Stimulated activated CD4-positive, alpha-beta T cell treated with anti-CD3 and anti-CD28 coated beads, Interleukin-2, amount 100 ng/mL, for 24 hours (primary cell): ENCODE data around the gene ZC3H6.
"Not testable (repeated sequence)": the region's sequence is repeated elsewhere in the genome, so short reads cannot be mapped to it uniquely, and the experiment has no call there.

Experiments used
- DNase-seq, 2 donors: peaks; one replicate each; pipeline ENCODE4 v3.0.0-alpha.2; 2020

ZC3H6 gene

DNA sequence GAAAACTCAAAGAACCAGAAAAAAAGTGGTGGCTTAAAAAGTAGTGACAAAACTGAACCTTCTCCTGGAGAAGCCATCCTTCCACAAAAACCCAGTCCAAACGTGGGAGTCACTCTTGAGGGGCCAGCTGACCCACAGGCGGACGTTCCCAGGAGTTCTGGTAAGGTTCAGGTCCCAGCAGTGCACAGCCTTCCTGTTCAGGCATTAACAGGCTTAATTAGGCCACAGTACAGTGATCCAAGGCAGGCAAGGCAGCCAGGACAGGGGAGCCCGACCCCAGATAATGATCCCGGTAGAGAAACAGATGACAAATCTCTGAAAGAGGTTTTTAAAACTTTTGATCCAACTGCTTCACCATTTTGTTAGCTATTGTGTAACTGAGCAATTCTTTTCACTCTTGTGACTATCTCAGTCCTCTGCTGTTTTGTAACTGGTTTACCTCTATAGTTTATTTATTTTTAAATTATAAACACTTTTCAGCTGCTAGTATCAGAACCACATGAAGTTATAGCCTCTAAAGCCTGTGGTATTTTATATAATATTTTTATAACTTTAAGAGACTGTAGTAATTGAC lies 56.8 kb downstream of the ZC3H6 start:
- DNase-seq = no peak

DNA sequence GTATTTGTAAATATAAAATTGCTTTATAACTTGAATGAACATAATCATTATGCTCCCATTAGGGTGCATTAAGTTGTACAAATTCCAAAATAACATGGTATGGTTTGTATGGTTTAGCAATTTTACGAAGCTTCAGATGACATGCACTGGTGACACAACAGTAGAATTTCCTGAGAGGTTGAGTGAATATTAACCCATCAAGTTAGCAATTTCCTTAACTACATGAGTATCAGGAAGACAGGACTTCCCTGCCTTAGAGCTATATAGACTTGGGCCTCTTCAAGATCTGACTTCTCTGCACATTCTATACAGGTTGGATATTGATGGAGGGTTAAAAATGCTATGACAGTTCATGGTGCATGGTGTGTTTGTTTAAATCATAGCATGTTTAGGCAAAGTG lies 60.2 kb downstream of the ZC3H6 start:
- DNase-seq = no peak

DNA sequence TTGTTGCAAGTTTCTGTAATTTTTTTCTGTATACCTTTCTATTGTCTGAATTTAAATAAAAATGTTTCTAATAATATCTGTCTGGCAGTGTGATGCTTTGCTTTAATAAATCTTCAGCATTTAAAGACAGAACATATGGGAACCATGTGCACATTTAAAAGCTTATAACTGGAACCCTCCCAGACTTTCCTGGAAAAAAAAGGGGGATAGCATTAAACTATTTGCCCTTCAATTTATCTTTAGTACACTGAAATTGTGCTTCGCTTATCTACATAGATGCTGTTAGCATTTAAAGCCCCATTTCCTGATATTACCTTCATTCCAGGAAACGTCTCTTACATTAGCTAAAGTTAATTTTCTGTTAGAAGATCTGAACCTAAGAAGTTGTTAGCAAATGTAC lies 64.6 kb downstream of the ZC3H6 start:
- no peak for DNase-seq

DNA sequence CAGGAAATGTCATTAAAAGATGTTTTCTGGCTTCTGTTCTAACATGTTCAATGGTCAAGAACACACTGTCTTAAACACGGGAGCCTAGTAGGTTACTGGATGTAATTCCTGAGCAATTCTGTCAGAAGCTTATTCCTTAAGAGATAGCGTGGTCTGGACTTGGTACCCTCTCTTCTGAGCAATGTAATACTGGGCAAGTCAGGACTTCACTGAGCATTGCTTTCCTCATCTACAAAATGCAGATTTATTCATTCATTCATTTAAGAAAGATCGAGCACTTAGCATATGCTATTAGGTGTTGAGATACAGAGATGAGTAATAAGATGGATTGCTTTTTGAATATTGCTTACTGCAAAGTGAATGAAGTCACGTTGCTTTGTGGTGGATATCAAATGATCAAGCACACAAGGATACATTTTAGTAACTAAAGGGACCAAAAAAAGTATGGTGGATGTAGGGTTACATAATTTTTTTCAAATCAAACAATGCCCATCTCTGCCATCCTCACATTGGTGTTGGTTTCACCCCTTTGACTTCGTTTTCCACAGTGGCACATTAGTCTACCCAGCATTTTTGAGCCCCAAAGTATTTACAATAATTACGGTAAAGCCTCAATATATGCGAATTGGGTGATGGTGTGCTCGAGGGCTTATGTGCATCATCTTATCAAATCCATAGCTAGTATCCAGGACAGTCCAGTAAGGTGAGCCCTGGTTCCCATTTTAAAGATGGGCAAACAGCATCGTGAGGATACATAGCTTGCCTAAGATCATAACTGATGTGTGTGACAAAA lies 65.3 kb downstream of the ZC3H6 start:
- no peak for DNase-seq

DNA sequence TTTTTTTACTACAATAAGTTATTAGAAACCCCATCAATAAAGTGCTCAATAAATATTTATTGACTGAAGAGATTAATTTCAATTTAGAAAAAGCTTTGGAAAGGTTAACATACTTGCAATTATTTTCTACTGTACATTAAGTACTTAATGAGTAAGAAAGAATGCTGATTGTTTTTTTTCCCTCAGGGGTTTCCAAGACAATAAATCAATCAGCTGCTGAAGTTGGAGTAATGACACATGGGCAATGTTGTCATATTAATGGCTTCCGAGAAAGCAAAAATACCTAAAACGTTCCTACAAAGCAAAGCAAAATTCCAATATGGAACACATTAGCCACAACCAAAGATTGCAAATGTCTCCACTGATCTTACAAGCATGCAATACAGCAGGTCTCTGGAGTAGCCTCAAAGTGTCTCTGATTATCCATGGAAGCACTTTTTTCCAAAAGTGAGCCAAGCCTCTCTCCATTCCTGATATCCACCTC lies 66.7 kb downstream of the ZC3H6 start:
- DNase-seq = no peak

DNA sequence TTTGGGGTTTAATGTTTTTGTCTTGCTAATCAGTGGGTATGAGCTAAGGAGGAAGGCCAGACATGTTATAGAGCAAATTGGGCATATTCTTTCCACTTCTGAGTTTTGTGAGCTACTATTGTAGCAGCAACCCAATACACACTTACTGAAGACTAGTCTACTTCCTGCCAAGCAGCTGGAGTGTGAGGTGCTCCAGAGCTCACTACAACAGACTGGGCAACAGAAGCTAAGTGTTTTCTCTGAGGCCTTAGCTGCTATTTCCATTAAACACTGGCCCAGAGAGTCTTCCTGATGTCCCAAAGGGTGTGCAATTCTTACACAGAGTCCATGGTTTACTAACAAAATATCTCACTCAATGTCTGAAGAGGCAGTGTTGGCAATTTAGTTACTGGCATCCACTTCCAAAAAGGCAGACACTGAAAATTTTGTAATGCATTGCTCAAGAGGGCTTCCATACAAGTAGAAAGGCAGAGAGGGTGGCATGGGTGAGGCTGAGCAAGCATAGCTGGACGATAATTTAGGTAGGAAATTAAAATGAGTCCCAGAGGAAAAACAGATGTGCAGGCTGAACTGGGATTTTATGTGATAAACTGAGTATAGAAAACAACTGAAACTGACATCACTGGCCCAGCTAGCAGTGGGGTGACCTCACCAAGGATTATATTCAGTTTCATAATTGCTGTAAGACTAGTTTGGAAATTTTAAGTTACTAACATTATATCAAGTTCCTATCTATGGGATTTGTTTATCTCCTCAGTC lies 68.6 kb downstream of the ZC3H6 start:
- no peak for DNase-seq

DNA sequence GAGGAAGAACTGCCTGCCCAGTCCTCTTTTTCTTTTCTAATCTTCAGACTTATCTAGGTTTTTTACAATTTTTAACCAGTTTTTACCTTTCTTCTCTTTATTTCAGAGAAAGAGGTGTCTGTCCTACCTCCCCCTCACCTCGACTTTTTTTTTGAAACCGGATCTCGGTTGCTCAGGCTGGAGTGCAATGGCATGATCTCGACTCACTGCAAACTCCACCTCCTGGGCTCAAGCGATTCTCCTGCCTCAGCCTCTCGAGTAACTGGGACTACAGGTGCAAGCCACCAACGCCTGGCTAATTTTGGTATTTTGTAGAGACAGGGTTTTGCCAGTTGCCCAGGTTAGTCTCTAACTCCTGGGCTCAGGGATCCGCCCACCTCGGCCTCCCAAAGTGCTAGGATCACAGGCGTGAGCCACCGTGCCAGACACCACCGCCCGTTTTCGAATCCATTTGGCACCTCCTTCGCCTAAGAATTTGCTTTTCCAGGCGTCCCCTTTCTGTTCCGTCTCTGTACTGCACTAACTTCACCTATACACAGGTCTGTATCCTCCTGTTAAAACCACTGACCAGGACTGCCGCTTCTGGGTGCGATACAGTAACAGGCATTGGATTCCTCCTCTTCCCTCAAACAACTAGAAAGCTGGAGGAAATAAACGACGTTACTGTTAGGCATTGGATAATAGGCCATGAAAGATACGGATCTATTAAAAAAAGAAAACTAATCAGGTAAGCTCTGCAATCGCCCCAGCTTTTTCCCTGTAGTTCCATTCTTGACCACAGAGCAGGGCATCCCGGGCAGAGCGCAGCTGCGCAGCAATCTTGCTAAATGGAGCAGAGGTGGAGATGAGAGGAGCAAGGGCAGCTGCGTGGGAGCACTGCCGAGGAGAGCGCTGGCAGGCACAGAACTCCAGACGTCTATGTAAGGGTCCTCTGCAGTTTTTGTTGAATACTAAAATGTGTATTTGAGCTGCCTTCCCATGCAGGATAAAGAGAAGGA lies 69.9 kb downstream of the ZC3H6 start:
- DNase-seq = no peak

DNA sequence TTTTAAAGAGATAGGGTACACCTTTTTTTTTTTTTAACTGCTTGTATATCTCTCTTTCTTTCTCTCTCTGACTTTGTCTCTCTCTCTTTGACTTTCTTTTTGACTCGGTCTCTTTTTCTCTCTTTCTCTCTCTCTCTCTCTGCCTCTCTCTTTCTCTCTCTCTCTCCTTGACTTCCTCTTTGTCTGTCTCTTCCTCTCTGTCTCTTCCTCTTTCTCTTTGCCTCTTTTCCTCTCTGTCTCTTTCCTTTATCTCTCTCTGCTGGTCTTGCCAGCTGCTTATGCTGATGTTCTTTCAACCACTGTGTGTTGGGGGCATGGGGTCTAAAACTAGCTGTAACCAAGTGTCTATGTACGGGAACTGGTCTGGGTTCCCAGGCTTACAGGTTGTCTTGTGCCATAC lies 76.9 kb downstream of the ZC3H6 start:
- DNase-seq = not testable (repeated sequence)

DNA sequence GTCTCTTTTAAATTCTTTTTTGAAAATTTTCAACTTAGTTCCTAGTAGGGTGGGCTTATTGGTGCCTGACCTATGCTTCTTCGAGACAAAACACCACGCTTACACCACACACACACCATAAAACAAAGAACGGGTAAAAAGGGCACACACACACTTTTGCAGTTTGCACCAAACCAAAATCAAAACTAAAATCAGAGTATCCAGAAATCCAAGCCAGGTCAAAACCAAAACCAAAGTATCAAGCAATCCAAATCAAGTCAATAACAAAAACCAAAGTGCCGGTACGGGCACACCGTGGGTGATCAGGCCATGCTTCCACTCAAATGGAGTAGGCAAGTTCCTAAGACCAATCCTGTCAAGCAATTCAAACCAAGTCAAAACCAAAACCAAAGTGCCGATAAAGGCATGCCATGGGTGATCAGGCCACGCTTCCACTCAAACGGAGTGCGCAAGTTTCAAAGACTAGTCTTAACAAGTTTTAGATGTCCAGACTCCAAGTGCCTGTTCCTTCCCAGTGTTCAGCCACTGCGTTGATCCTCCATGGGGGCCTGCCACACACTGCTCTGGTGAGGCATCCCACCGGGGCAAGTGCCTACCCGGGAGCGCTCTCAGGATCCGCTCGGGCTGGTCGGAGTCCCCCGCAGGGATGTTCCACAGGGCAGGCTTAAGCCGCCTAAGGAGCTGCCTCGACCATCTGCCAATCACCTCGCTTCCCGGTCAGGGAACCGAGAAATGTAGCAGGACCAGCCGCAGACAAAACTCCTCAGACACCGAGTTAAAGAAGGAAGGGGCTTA lies 77.6 kb downstream of the ZC3H6 start:
- not testable (repeated sequence) for DNase-seq

DNA sequence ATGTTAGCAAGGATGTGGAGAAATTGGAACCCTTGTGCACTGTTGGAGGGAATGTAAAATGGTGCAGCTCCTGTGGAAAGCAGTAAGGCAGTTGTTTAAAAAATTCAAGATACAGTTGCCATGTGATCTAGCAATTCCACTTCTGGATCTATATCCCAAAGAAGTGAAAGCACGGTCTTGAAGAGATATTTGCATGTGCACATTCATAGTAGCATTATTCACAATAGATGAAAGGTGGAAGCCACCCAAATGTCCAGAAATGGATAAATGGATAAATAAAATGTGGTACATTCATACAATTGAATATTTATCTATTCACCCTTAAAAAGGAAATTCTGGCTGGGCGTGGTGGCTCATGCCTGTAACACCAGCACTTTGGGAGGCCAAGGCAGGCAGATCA lies 78.9 kb downstream of the ZC3H6 start:
- DNase-seq = not testable (repeated sequence)

DNA sequence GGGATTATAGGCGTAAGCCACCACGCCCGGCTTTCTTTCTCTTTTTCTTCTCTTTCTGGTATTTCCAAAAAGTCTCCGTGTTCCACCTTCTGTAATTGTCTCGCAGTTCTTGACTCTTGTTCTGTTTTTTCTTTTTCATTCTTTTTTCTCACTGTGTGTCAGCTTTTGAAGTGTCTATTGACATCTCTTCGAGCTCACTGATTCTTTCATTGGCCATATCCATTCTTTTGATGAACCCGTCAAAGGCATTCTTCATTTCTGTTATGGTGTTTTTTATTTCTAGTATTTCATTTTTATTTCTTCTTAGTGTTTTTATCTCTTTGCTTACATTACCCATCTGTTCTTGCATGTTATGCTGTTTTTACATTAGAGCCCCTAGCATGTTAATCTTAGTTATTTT lies 84.7 kb downstream of the ZC3H6 start:
- not testable (repeated sequence) for DNase-seq
